Loucy (cell line): ENCODE results near the gene PLXNA2.

Source experiments
- H2AFZ ChIP-seq: fragments of 200-600 bp; sonication (generic); 2 replicates; pipeline ENCODE4 v1.6.0; 2016; ENCODE audit warnings: antibody characterized with exemption, mild to moderate bottlenecking, low read length, moderate library complexity
- H3F3A ChIP-seq: fragments of 200-600 bp; 2 replicates; pipeline ENCODE4 v1.6.0; 2016; ENCODE audit warnings: antibody characterized with exemption, low read depth, mild to moderate bottlenecking
- H3K27me3 ChIP-seq: fragments of 200-600 bp; sonication (generic); 2 replicates; pipeline ENCODE4 v1.6.1; 2014; ENCODE audit warnings: low read length, mild to moderate bottlenecking; ENCODE audit not compliant: insufficient read depth, poor library complexity, severe bottlenecking
- H3K36me3 ChIP-seq: fragments of 200-600 bp; sonication (generic); 2 replicates; pipeline ENCODE4 v1.6.1; 2016; ENCODE audit warnings: low read length; ENCODE audit not compliant: insufficient read depth
- H3K4me1 ChIP-seq: fragments of 200-600 bp; sonication (generic); 2 replicates; pipeline ENCODE4 v1.5.1; 2014; ENCODE audit warnings: low read length, mild to moderate bottlenecking; ENCODE audit not compliant: insufficient read depth, poor library complexity, severe bottlenecking
- H3K4me2 ChIP-seq: fragments of 200-600 bp; sonication (generic); 2 replicates; pipeline ENCODE4 v1.6.0; 2014; ENCODE audit warnings: antibody characterized with exemption, low read length, low read depth, mild to moderate bottlenecking; ENCODE audit not compliant: poor library complexity, severe bottlenecking
- H3K4me3 ChIP-seq: fragments of 200-600 bp; sonication (generic); 2 replicates; pipeline ENCODE4 v1.5.1; 2014; ENCODE audit warnings: low read length, mild to moderate bottlenecking, mixed read lengths; ENCODE audit not compliant: poor library complexity, severe bottlenecking
- H3K79me2 ChIP-seq: fragments of 200-600 bp; sonication (generic); 2 replicates; pipeline ENCODE4 v1.6.1; 2014; ENCODE audit warnings: low read length; ENCODE audit not compliant: insufficient read depth
- H3K9ac ChIP-seq: fragments of 200-600 bp; sonication (generic); 2 replicates; pipeline ENCODE4 v1.6.0; 2014; ENCODE audit warnings: mild to moderate bottlenecking, low read depth, low read length, moderate library complexity; ENCODE audit not compliant: poor library complexity, severe bottlenecking
- H3K9me2 ChIP-seq: fragments of 200-600 bp; sonication (generic); replicated peaks from 2 replicates; pipeline ENCODE4 v1.6.1; 2016; ENCODE audit warnings: low read depth, low read length, mixed read lengths
- H3K9me3 ChIP-seq: fragments of 200-600 bp; sonication (generic); 2 replicates; pipeline ENCODE4 v1.6.1; 2014; ENCODE audit warnings: mild to moderate bottlenecking, antibody characterized with exemption, low read length, low read depth; ENCODE audit not compliant: insufficient read depth
- H4K20me1 ChIP-seq: fragments of 200-600 bp; sonication (generic); 2 replicates; pipeline ENCODE4 v1.6.0; 2014; ENCODE audit warnings: antibody characterized with exemption, low read length, mild to moderate bottlenecking; ENCODE audit not compliant: insufficient read depth, poor library complexity, severe bottlenecking
- CTCF ChIP-seq: fragments of 200-600 bp; sonication (generic); conservative IDR thresholded peaks from 2 replicates; pipeline ENCODE4 v1.5.1; 2014; ENCODE audit warnings: mild to moderate bottlenecking, antibody characterized with exemption, low read length
- EZH2phosphoT487 ChIP-seq: fragments of 200-600 bp; IDR thresholded peaks from 2 replicates; pipeline ENCODE4 v1.6.1; 2018; ENCODE audit warnings: antibody characterized with exemption, mild to moderate bottlenecking, moderate library complexity, borderline replicate concordance

Gene PLXNA2

DNA sequence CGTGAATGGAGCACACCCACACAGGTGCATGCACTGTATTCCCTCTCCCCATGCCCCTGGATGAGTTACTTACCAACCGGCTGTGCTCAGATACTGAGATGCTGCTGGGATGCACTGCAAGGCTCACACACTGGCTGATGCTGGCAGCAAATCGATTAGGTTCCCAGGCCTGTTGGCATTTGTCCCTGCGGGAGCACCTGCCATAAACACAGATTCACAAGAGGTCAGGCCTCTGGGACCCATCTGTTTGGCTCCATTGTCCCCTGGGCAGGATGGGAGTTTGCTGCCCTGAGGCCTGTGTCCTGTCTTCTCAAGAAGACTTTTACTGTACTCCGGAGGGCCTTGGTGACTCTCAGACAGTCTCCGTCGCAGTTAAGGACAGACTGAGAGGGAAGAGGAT is 145.4 kb downstream of the PLXNA2 start:
- TF ChIP-seq EZH2phosphoT487: no peak
- TF ChIP-seq CTCF: no peak
- H3K9ac ChIP-seq: no peak overlapping the region
- H3K9me2 ChIP-seq: no peaks in the 10 kb centered on the region
- no peaks in the 10 kb centered on the region for H3F3A ChIP-seq
- H3K27me3 ChIP-seq: no peaks in the 10 kb centered on the region
- H3K9me3 ChIP-seq: no peaks in the 10 kb centered on the region
- no peak overlapping the region for H3K4me2 ChIP-seq
- no peaks in the 10 kb centered on the region for H3K79me2 ChIP-seq
- H4K20me1 ChIP-seq: no peaks in the 10 kb centered on the region
- no peaks in the 10 kb centered on the region for H3K4me1 ChIP-seq
- no peak overlapping the region for H2AFZ ChIP-seq
- no peak overlapping the region for H3K4me3 ChIP-seq
- no peaks in the 10 kb centered on the region for H3K36me3 ChIP-seq

DNA sequence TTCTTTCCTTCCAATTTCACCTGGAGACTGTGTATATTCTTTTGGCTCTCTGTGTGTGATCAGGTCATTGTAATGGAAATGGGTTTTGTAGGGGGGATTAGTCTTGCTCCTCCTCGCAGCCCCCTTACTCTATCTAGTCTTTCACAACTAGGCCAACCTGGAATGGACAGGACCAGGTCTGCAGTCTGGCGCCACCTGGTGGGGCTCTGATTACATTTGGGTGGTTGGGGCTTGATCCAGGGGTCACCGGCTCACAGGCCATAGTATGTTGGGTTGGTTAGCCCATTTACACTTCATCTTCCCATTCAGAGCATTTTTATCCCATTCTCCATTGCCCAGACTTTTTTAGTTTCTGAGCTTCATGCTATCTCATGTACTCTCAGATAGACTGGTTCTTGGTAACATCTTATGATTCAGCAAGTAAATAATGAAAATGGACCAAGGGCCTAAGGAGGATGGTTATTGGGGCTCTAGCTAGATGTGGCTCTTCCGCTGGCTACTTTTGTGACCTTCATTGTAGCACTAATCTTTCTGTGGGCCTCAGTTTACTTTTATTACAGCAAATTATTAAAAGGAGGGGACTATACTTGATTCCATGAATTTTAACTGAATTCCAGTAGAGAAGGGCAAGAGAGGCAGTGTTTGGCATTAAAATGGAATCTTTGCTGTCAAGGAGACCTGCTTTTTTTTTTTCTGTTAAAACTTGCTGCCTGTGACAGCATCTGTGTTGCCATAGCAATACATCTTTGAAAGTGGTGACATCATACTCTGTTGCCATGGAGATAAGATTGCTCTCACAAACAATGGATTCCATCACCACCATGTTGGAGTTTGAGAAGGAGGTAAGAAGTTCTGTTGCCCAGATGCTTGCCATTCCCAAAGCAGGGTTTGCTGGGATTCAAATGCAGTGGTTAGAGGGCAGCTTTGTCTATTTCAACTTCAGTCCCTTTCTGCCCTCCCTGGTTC is 150.1 kb downstream of the PLXNA2 start:
- TF ChIP-seq CTCF (peak; percentile 96), EZH2phosphoT487 (no peak)
- H2AFZ ChIP-seq: no peak overlapping the region
- H3K36me3 ChIP-seq: no peaks in the 10 kb centered on the region

GRCh38 chr1:208093046-208093445 is 151.1 kb downstream of the PLXNA2 start:
- Histone ChIP-seq H3K79me2 (no peaks in the 10 kb centered on the region), H3K9me3 (no peaks in the 10 kb centered on the region)
- TF ChIP-seq CTCF (no peak), EZH2phosphoT487 (no peak)

More for the DNA sequence above, 150.1 kb downstream of the PLXNA2 start:
- H4K20me1 ChIP-seq: no peaks in the 10 kb centered on the region
- no peak overlapping the region for H3K4me2 ChIP-seq
- H3K9me3 ChIP-seq: no peaks in the 10 kb centered on the region
- H3K9me2 ChIP-seq: no peaks in the 10 kb centered on the region
- no peak overlapping the region for H3K4me3 ChIP-seq
- H3K79me2 ChIP-seq: no peaks in the 10 kb centered on the region
- H3K27me3 ChIP-seq: no peaks in the 10 kb centered on the region
- H3F3A ChIP-seq: no peaks in the 10 kb centered on the region
- H3K4me1 ChIP-seq: no peaks in the 10 kb centered on the region
- no peak overlapping the region for H3K9ac ChIP-seq

More at GRCh38 chr1:208093046-208093445, 151.1 kb downstream of the PLXNA2 start:
- Histone ChIP-seq H3K4me3 (no peak overlapping the region), H2AFZ (no peak overlapping the region), H3K27me3 (no peaks in the 10 kb centered on the region), H3K4me2 (no peak overlapping the region), H3F3A (no peaks in the 10 kb centered on the region), H3K9ac (no peak overlapping the region), H3K4me1 (no peaks in the 10 kb centered on the region), H3K36me3 (no peaks in the 10 kb centered on the region), H3K9me2 (no peaks in the 10 kb centered on the region), H4K20me1 (no peaks in the 10 kb centered on the region)
